Thymus (tissue), 11 donors: ENCODE results near the gene FBXO17. TPM values are rescaled to one million over a fixed set of nuclear protein-coding genes. Genes with fewer than 3 reads are reported as not detected.

ENCODE experiments used
- DNase-seq, 9 donors: peaks; one replicate each; pipeline ENCODE4 v3.0.0-alpha.2; 2013; ENCODE audit warnings: low spot score in 9 of 9, low read depth in 6 of 9, missing footprints in 1 of 9
- H3K27ac ChIP-seq, 2 donors: one replicate each; pipeline ENCODE4 v1.5.1; 2013; ENCODE audit warnings: control low read depth in 1 of 2, low read depth in 1 of 2, low read length in 1 of 2, mild to moderate bottlenecking in 1 of 2, moderate library complexity in 1 of 2
- H3K27me3 ChIP-seq, 2 donors: one replicate each; pipeline ENCODE4 v1.5.1; 2013; ENCODE audit warnings: low read length in 1 of 2; ENCODE audit not compliant: control insufficient read depth in 2 of 2, insufficient read depth in 1 of 2
- H3K36me3 ChIP-seq, 2 donors: one replicate each; pipeline ENCODE4 v1.5.1; 2013; ENCODE audit warnings: low read length in 1 of 2, mild to moderate bottlenecking in 1 of 2, moderate library complexity in 1 of 2; ENCODE audit not compliant: control insufficient read depth in 2 of 2, insufficient read depth in 2 of 2
- H3K4me1 ChIP-seq, 2 donors: one replicate each; pipeline ENCODE4 v1.5.1; 2013; ENCODE audit warnings: low read length in 2 of 2; ENCODE audit not compliant: control insufficient read depth in 2 of 2, insufficient read depth in 2 of 2
- H3K4me3 ChIP-seq, 2 donors: one replicate each; pipeline ENCODE4 v1.5.1; 2013; ENCODE audit warnings: low read length in 2 of 2, control low read depth in 1 of 2, mild to moderate bottlenecking in 1 of 2
- H3K9me3 ChIP-seq, 2 donors: one replicate each; pipeline ENCODE4 v1.5.1; 2013; ENCODE audit warnings: low read length in 1 of 2, mild to moderate bottlenecking in 1 of 2; ENCODE audit not compliant: control insufficient read depth in 2 of 2, insufficient read depth in 1 of 2
- WGBS: extraction: QIAGEN DNeasy Blood & Tissue Kit; methylation state at CpG from one replicate; pipeline ENCODE4 v1.1.7; 2013; 5-methylcytosine and 5-hydroxymethylcytosine counted together
- polyA plus RNA-seq: library from polyadenylated mRNA; stranded (reverse); fragments of 200-250 nt; gene quantifications from one replicate; pipeline ENCODE4 v1.2.3, GENCODE V29; 2013
- total RNA-seq: library from RNA; stranded (reverse); fragments of 120-200 nt; gene quantifications from one replicate; pipeline ENCODE4 v1.2.4, GENCODE V29; 2013
- donor health status: healthy.

The FBXO17 gene
- total and polyA plus RNA-seq, 2 donors, result 3.8 to 4.0 TPM

- no peak overlapping the region for H3K4me3 ChIP-seq
- H3K9me3 ChIP-seq, result peaks cover 2 to 10% of the 10 kb centered on the region in 2 donors
- peaks cover 3 to 4% of the 10 kb centered on the region in 2 donors for H3K4me1 ChIP-seq
- peak in 2 of 9 donors; percentile 32 to 54 for DNase-seq
- no peaks in the 10 kb centered on the region for H3K36me3 ChIP-seq
- H3K27ac ChIP-seq, result no peak overlapping the region
- 72% methylated on average over 13 of the region's 13 CpGs for WGBS
- H3K27me3 ChIP-seq, result peaks cover 9 to 25% of the 10 kb centered on the region in 2 donors
Measured at GRCh38 chr19:38952395-38953165, 23.0 kb downstream of the FBXO17 start.

- H3K27me3 ChIP-seq, result peaks cover 9 to 25% of the 10 kb centered on the region in 2 donors
- 79% methylated on average over 3 of the region's 3 CpGs for WGBS
- DNase-seq, result no peak
Measured at GRCh38 chr19:38951187-38951586, 24.4 kb downstream of the FBXO17 start.

GRCh38 chr19:38949580-38950367, 25.8 kb downstream of the FBXO17 start:
- H3K27me3 ChIP-seq, result peaks cover 9 to 25% of the 10 kb centered on the region in 2 donors
- peak overlapping the region in 1 of 2 donors; percentile 18 for H3K27ac ChIP-seq
- H3K9me3 ChIP-seq, result peaks cover 2 to 10% of the 10 kb centered on the region in 2 donors
- WGBS, result 10% methylated on average over 72 of the region's 72 CpGs
- H3K4me3 ChIP-seq, result peak overlapping the region in 1 of 2 donors; percentile 11
- no peaks in the 10 kb centered on the region for H3K36me3 ChIP-seq
- peaks cover 3 to 4% of the 10 kb centered on the region in 2 donors for H3K4me1 ChIP-seq
- DNase-seq, result peak in 7 of 9 donors; percentile 37 to 82 (median 73)

More at GRCh38 chr19:38951187-38951586, 24.4 kb downstream of the FBXO17 start:
- Histone ChIP-seq H3K9me3 (peaks cover 2 to 10% of the 10 kb centered on the region in 2 donors), H3K36me3 (no peaks in the 10 kb centered on the region), H3K4me1 (peaks cover 3 to 4% of the 10 kb centered on the region in 2 donors), H3K4me3 (no peak overlapping the region), H3K27ac (no peak overlapping the region)

GRCh38 chr19:38946229-38947010, 29.1 kb downstream of the FBXO17 start:
- 85% methylated on average over 11 of the region's 11 CpGs for WGBS
- peaks cover 9 to 22% of the 10 kb centered on the region in 2 donors for H3K27me3 ChIP-seq
- peaks cover 2 to 10% of the 10 kb centered on the region in 2 donors for H3K9me3 ChIP-seq
- H3K4me1 ChIP-seq, result peaks cover 3 to 4% of the 10 kb centered on the region in 2 donors
- no peak overlapping the region for H3K27ac ChIP-seq
- H3K36me3 ChIP-seq, result no peaks in the 10 kb centered on the region
- no peak for DNase-seq
- H3K4me3 ChIP-seq, result no peak overlapping the region

GRCh38 chr19:38945562-38946228, 29.8 kb downstream of the FBXO17 start:
- H3K27me3 ChIP-seq, result peaks cover 9 to 20% of the 10 kb centered on the region in 2 donors
- no peak for DNase-seq
- 91% methylated on average over 3 of the region's 3 CpGs for WGBS

GRCh38 chr19:38944981-38945506, 30.5 kb downstream of the FBXO17 start:
- Histone ChIP-seq H3K4me3 (no peak overlapping the region), H3K9me3 (peaks cover 2 to 7% of the 10 kb centered on the region in 2 donors), H3K4me1 (peaks cover 0 to 3% of the 10 kb centered on the region in 2 donors), H3K36me3 (no peaks in the 10 kb centered on the region), H3K27me3 (peaks cover 4 to 13% of the 10 kb centered on the region in 2 donors), H3K27ac (no peak overlapping the region)
- WGBS, result 88% methylated on average over 12 of the region's 12 CpGs
- DNase-seq, result no peak

More at GRCh38 chr19:38945562-38946228, 29.8 kb downstream of the FBXO17 start:
- H3K4me3 ChIP-seq, result no peak overlapping the region
- H3K27ac ChIP-seq, result no peak overlapping the region
- H3K36me3 ChIP-seq, result no peaks in the 10 kb centered on the region
- peaks cover 3 to 4% of the 10 kb centered on the region in 2 donors for H3K4me1 ChIP-seq
- H3K9me3 ChIP-seq, result peaks cover 2 to 10% of the 10 kb centered on the region in 2 donors

- WGBS, result 97% methylated on average over 20 of the region's 20 CpGs
- no peak for DNase-seq
Measured at GRCh38 chr19:38942471-38943181, 32.9 kb downstream of the FBXO17 start.

GRCh38 chr19:38941979-38942378, 33.6 kb downstream of the FBXO17 start:
- no peak for DNase-seq
- over 99% methylated on average over 2 of the region's 2 CpGs for WGBS
- Histone ChIP-seq H3K36me3 (no peaks in the 10 kb centered on the region), H3K4me3 (no peak overlapping the region), H3K27ac (no peak overlapping the region), H3K9me3 (no peaks in the 10 kb centered on the region), H3K27me3 (no peaks in the 10 kb centered on the region), H3K4me1 (no peaks in the 10 kb centered on the region)

More at GRCh38 chr19:38942471-38943181, 32.9 kb downstream of the FBXO17 start:
- Histone ChIP-seq H3K4me1 (no peaks in the 10 kb centered on the region), H3K4me3 (no peak overlapping the region), H3K27ac (no peak overlapping the region), H3K36me3 (no peaks in the 10 kb centered on the region), H3K27me3 (no peaks in the 10 kb centered on the region), H3K9me3 (no peaks in the 10 kb centered on the region)
